A673 (cell line): ENCODE results near the gene MED6. TPM values are rescaled to one million over a fixed set of nuclear protein-coding genes. Genes with fewer than 3 reads are reported as not detected.

Experiments
- Bru-seq: library from RNA; stranded (reverse); fragments of 400-500 nt; gene quantifications from one replicate; lab custom pipeline; 2021; lab: Mats Ljungman, UMichigan
- BruChase-seq, 2 experiments: library from RNA; stranded (reverse); fragments of 400-500 nt; gene quantifications; one replicate each; lab custom pipeline; 2021; lab: Mats Ljungman, UMichigan
- BruUV-seq: library from RNA; stranded (reverse); fragments of 400-500 nt; replicated peaks from 2 replicates; lab custom pipeline; 2021; lab: Mats Ljungman, UMichigan
- CTCF ChIA-PET: fragments of 300-600 bp; sonication (Branson Sonifier 250); formaldehyde crosslinking; loops from one replicate; lab custom pipeline; 2022; ENCODE audit warnings: antibody characterized with exemption; lab: Charles Lee
- POLR2A ChIA-PET: fragments of 300-600 bp; sonication (Branson Sonifier 250); formaldehyde crosslinking; loops from one replicate; lab custom pipeline; 2022; ENCODE audit warnings: antibody characterized with exemption; ENCODE audit not compliant: low non-redundant PET; lab: Charles Lee
- DNase-seq: peaks from one replicate; pipeline ENCODE4 v3.0.0-alpha.2; 2015; ENCODE audit warnings: low spot score
- H3K27ac ChIP-seq: fragments of 200-600 bp; sonication (generic); 2 replicates; pipeline ENCODE4 v1.5.1; 2016; ENCODE audit warnings: mixed run types, low read depth, mild to moderate bottlenecking, mixed read lengths, antibody characterized with exemption, low read length; ENCODE audit not compliant: poor library complexity, severe bottlenecking
- H3K27me3 ChIP-seq: fragments of 200-600 bp; sonication (generic); replicated peaks from 2 replicates; pipeline ENCODE4 v1.6.1; 2017; ENCODE audit warnings: mixed run types, low read depth, mild to moderate bottlenecking, mixed read lengths, antibody characterized with exemption, low read length; ENCODE audit not compliant: insufficient read depth, poor library complexity
- H3K36me3 ChIP-seq: fragments of 200-600 bp; sonication (generic); 2 replicates; pipeline ENCODE4 v1.6.1; 2016; ENCODE audit warnings: mixed run types, mild to moderate bottlenecking, mixed read lengths, antibody characterized with exemption, low read length; ENCODE audit not compliant: insufficient read depth, poor library complexity, severe bottlenecking
- H3K4me1 ChIP-seq: fragments of 200-600 bp; sonication (generic); 2 replicates; pipeline ENCODE4 v1.6.1; 2017; ENCODE audit warnings: mixed run types, mild to moderate bottlenecking, mixed read lengths, antibody characterized with exemption, low read length; ENCODE audit not compliant: insufficient read depth, poor library complexity, severe bottlenecking
- H3K4me3 ChIP-seq: fragments of 200-600 bp; sonication (generic); 2 replicates; pipeline ENCODE4 v1.5.1; 2016; ENCODE audit warnings: low read depth, mixed run types, mild to moderate bottlenecking, mixed read lengths, low read length; ENCODE audit not compliant: poor library complexity, severe bottlenecking
- H3K9me3 ChIP-seq: fragments of 200-600 bp; sonication (generic); 2 replicates; pipeline ENCODE4 v1.6.1; 2016; ENCODE audit warnings: mixed run types, low read depth, mild to moderate bottlenecking, mixed read lengths, antibody characterized with exemption, low read length; ENCODE audit not compliant: poor library complexity, severe bottlenecking
- CTCF ChIP-seq: fragments of 300-800, 200-600 bp; sonication (generic); conservative IDR thresholded peaks from 2 replicates; pipeline ENCODE4 v1.5.1; 2017; ENCODE audit warnings: low read depth, mild to moderate bottlenecking, antibody characterized with exemption, low read length, moderate library complexity, mixed read lengths
- EZH2 ChIP-seq: fragments of 200-600 bp; sonication (generic); IDR thresholded peaks from 2 replicates; pipeline ENCODE4 v1.6.1; 2017; ENCODE audit warnings: borderline replicate concordance, low read depth, mild to moderate bottlenecking, mixed read lengths, antibody characterized with exemption, low read length; ENCODE audit not compliant: poor library complexity, severe bottlenecking
- intact Hi-C: fragments of 100-400 bp; cut with micrococcal nuclease; formaldehyde crosslinking; loops from one replicate; pipeline ENCODE4 v1.10.0; 2022; ENCODE audit not compliant: unreplicated experiment
- long read RNA-seq: library from polyadenylated mRNA; stranded (forward); transcript quantifications from one replicate; pipeline ENCODE4 v2.0.0, GENCODE V29; 2022
- total RNA-seq: library from RNA; stranded (reverse); gene quantifications from 2 replicates; pipeline ENCODE4 v1.2.3, GENCODE V29; 2021

MED6 gene
- total RNA-seq (56.8 and 59.8 TPM in 2 replicates), Bru-seq, nascent RNA (percentile 96 among the genes with signal in this experiment), BruChase-seq, experiment 1, labeled RNA remaining after a 2-hour chase (percentile 96 among the genes with signal in this experiment), BruChase-seq, experiment 2, labeled RNA remaining after a 6-hour chase (percentile 89 among the genes with signal in this experiment)
- long read RNA-seq, transcript MED6-201 (8 exons, 1,995 nt), result major isoform, 31 of 38 reads
- long read RNA-seq, partial matches to known transcripts, result 0 of 38 reads
- long read RNA-seq, other reads (novel, unspliced or antisense), result 2 of 38 reads

- intact Hi-C loops, result no loop called here
- ChIA-PET POLR2A (interaction anchor here (0.6 to 0.7 kb wide), 3 partner anchors 16 to 467 kb away, joined by 4 to 5 read pairs (median 4); no protein-coding TSS in a partner anchor), CTCF (interaction anchor here (0.8 kb wide), 1 partner anchor 217 kb away, joined by 3 read pairs; no protein-coding TSS in a partner anchor)
- TF ChIP-seq EZH2 (no peak), CTCF (no peak)
- Histone ChIP-seq H3K4me1 (peaks cover 18% of the 10 kb centered on the region), H3K36me3 (peaks cover 11% of the 10 kb centered on the region), H3K4me3 (peak within 1 kb of the TSS; percentile 82), H3K9me3 (no peaks in the 10 kb centered on the region), H3K27ac (peak within 1 kb of the TSS; percentile 89), H3K27me3 (no peaks in the 10 kb centered on the region)
- DNase-seq, result peak; percentile 98
- BruUV-seq, result no TSS peak
These were observed at the start of gene MED6 for GRCh38 chr14:70600382-70601157. MED6 (minus strand) TSS chr14:70600655; CDS start chr14:70600637, 18 bp downstream.

- H3K36me3 ChIP-seq, result no peaks in the 10 kb centered on the region
- intact Hi-C loops, result no loop called here
- DNase-seq, result no peak
- no peak overlapping the region for H3K4me3 ChIP-seq
- no peak for TF ChIP-seq CTCF
- TF ChIP-seq EZH2, result no peak
- peaks cover 39% of the 10 kb centered on the region for H3K4me1 ChIP-seq
- H3K27me3 ChIP-seq, result no peaks in the 10 kb centered on the region
- CTCF ChIA-PET, result no interaction called here
- no TSS peak for BruUV-seq
- POLR2A ChIA-PET, result no interaction called here
- no peak overlapping the region for H3K27ac ChIP-seq
- H3K9me3 ChIP-seq, result no peaks in the 10 kb centered on the region
These were observed 49.3 kb upstream of the MED6 start for GRCh38 chr14:70649803-70650202.

GRCh38 chr14:70648346-70648745, 47.9 kb upstream of the MED6 start:
- no peaks in the 10 kb centered on the region for H3K27me3 ChIP-seq
- POLR2A ChIA-PET, result no interaction called here
- CTCF ChIA-PET, result no interaction called here
- no peaks in the 10 kb centered on the region for H3K36me3 ChIP-seq
- H3K4me1 ChIP-seq, result peaks cover 26% of the 10 kb centered on the region
- BruUV-seq, result no TSS peak
- no peak for DNase-seq
- H3K27ac ChIP-seq, result no peak overlapping the region
- no peak overlapping the region for H3K4me3 ChIP-seq
- TF ChIP-seq CTCF (no peak), EZH2 (no peak)
- no peaks in the 10 kb centered on the region for H3K9me3 ChIP-seq
- intact Hi-C loops, result no loop called here
